Heart left ventricle (tissue), 13 donors: ENCODE measurements around the gene MPG.

Experiments
- POLR2A ChIP-seq, 2 donors: fragments of 450-650 bp; IDR thresholded peaks; one replicate each; pipeline ENCODE4 v1.6.1; 2017; ENCODE audit warnings: antibody characterized with exemption in 2 of 2, mild to moderate bottlenecking in 2 of 2, moderate library complexity in 2 of 2
- TF ChIP-seq, protein P1 (sequence below), 12 donors: fragments of 200-600 bp; sonication (generic) in 4 of 12; IDR thresholded peaks; one replicate each; pipeline versions ENCODE4 v1.5.0 to v1.8.0; 2018 to 2022; ENCODE audit warnings: antibody characterized with exemption in 12 of 12, mild to moderate bottlenecking in 5 of 12
- donor health status: ischemic (EF 13 %, LVEDD 7.1; RV severe dilation, severe dysfunction).
- donor health status: DM: no; HTN: yes; CAD: no.
- donor health status: DM: no; HTN: no; CAD: no.
- donor health status: ischemic (EF 25% LVEDD 6.9; RV normal size, moderate dysfunction).
- donor health status: ischemic (EF 25% LVEDD 5.7; RV mildly dilated, moderate dysfunction).
- donor health status: ischemic (EF 35%, LVEDD 5.7; RV mildly dilated, moderate dysfunction).
- donor health status: nonischemic (EF 11% LVEDD 7.7; RV severe dilation, severe dysfunction).
- donor health status: DM: yes; HTN: yes; CAD: no.
- donor health status: PGD.
- donor health status: ischemic (EF 29% LVEDD 5.4; RV normal size, mild dysfunction).
- donor health status: nonischemic (EF 23%, LVEDD 6.1; RV moderate dilation, normal function).

DNA sequence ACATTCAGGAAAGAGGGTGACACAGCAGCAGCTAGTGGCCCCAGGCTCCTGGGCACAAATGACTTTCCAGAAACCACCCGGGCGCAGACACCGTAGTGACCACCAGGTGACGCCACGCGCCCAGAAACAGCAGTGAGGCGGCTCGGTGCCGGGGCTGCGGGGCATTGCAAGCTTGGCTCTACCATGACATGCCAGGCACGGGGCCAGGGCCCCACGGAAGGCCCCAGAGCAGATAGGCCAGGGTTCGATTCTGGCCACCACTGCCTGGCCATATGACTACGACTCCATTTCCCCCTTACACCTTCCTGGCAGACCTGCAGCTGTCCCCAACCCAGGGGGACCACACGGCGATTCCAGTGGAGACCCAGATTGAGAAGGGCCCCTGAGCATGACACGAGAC lies 12.3 kb upstream of the MPG start:
- TF ChIP-seq, protein P1, sequence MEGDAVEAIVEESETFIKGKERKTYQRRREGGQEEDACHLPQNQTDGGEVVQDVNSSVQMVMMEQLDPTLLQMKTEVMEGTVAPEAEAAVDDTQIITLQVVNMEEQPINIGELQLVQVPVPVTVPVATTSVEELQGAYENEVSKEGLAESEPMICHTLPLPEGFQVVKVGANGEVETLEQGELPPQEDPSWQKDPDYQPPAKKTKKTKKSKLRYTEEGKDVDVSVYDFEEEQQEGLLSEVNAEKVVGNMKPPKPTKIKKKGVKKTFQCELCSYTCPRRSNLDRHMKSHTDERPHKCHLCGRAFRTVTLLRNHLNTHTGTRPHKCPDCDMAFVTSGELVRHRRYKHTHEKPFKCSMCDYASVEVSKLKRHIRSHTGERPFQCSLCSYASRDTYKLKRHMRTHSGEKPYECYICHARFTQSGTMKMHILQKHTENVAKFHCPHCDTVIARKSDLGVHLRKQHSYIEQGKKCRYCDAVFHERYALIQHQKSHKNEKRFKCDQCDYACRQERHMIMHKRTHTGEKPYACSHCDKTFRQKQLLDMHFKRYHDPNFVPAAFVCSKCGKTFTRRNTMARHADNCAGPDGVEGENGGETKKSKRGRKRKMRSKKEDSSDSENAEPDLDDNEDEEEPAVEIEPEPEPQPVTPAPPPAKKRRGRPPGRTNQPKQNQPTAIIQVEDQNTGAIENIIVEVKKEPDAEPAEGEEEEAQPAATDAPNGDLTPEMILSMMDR (IDR thresholded peaks at IDR 0.05), result peak; percentile 92 to 99 (median 96)
- no peak for TF ChIP-seq POLR2A (IDR thresholded peaks at IDR 0.05)
